ENCODE measurements around the gene IFNL1.
"Not testable (repeated sequence)": the region's sequence is repeated elsewhere in the genome, so short reads cannot be mapped to it uniquely, and the experiment has no call there.

Gene IFNL1

GRCh38 chr19:39309305-39309670, 13.1 kb downstream of the IFNL1 start:
- peaks cover 51 to 68% of the 10 kb centered on the region in 2 experiments for H3K27me3 ChIP-seq (ENCODE audit: control insufficient read depth in 1 of 2, insufficient read depth in 1 of 2, low read length in 2 of 2)
- not testable (repeated sequence) for H3K36me3 ChIP-seq (ENCODE audit: control insufficient read depth in 1 of 2, insufficient read depth in 2 of 2, low read depth in 1 of 2, low read length in 2 of 2); H3K18ac ChIP-seq (ENCODE audit: low read depth in 1 of 2, low read length in 2 of 2); H3K23ac ChIP-seq (ENCODE audit: low read length in 2 of 2); H2BK12ac ChIP-seq (ENCODE audit: low read length in 2 of 2); H4K8ac ChIP-seq (ENCODE audit: low read length); H3K9me3 ChIP-seq (ENCODE audit: control insufficient read depth, low read length); H3K79me1 ChIP-seq (replicated peaks; ENCODE audit: low read length, poor library complexity, severe bottlenecking); H2BK120ac ChIP-seq (ENCODE audit: low read depth, low read length); H3K4me3 ChIP-seq (ENCODE audit: insufficient read depth in 1 of 2, low read depth in 1 of 2, low read length in 2 of 2); H3K4ac ChIP-seq (ENCODE audit: low read depth in 1 of 2, low read length in 2 of 2); H3K27ac ChIP-seq (ENCODE audit: low read length, poor library complexity, severe bottlenecking); H2BK15ac ChIP-seq (ENCODE audit: low read depth, poor library complexity, severe bottlenecking); H3K4me2 ChIP-seq (ENCODE audit: low read length, poor library complexity, severe bottlenecking); H2BK5ac ChIP-seq (ENCODE audit: low read depth, low read length, poor library complexity, severe bottlenecking); H3K9ac ChIP-seq (ENCODE audit: low read length); H3K14ac ChIP-seq (ENCODE audit: low read length in 2 of 2); H2AFZ ChIP-seq (ENCODE audit: low read depth, low read length); DNase-seq; H4K91ac ChIP-seq (ENCODE audit: low read length); H2AK5ac ChIP-seq (ENCODE audit: low read length, severe bottlenecking)
- peaks cover 14% of the 10 kb centered on the region for H3K4me1 ChIP-seq (ENCODE audit: control insufficient read depth, insufficient read depth, low read depth, low read length)
- 93% methylated on average over 7 of the region's 7 CpGs for WGBS

DNA sequence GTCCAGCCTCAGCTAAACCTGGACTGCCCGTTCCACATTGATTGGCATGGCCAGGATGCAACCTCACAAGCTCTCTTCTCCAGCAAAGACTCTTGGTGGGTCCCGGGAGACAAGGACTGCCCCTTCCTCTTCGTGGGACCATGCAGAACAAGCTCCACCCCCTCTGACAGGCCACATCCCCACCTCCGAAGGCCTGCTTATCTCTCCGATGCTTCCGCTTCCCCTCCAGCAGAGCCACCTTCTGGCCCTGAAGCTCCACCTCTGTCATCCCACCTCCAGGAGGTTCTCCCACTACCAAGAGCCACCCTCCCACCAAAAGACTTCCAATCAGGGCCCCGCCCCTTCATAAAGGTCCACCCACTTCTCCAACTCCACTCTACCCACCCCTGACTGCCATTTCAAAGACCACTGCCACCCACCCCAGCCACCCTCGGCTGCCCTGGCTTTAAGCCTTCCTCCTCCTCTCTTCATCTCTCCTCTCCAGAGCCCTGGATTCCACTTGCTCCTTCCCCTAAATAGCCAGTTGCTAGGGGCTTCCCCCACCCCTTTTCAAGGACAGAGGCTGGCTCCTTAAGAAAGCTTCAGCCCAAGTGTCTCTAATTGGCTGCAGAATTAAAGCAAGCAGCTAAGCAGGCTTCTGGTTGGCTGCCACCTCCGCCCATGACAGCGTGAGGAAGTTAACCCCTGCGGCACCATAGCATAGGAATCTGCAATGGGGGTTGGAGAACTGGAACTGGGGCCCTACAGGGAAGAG, 14.5 kb downstream of the IFNL1 start:
- H3K23ac ChIP-seq (ENCODE audit: low read length in 2 of 2) = peak overlapping the region in 1 of 2 experiments; percentile 28
- H3K4me3 ChIP-seq (ENCODE audit: insufficient read depth in 1 of 2, low read depth in 1 of 2, low read length in 2 of 2) = no peak overlapping the region
- 61% methylated on average over 11 of the region's 11 CpGs for WGBS
- H2BK12ac ChIP-seq (ENCODE audit: low read length in 2 of 2) = no peak overlapping the region
- H2BK15ac ChIP-seq (ENCODE audit: low read depth, poor library complexity, severe bottlenecking) = no peak overlapping the region
- no peak overlapping the region for H3K14ac ChIP-seq (ENCODE audit: low read length in 2 of 2)
- no peak overlapping the region for H2BK120ac ChIP-seq (ENCODE audit: low read depth, low read length)
- no peak overlapping the region for H2BK5ac ChIP-seq (ENCODE audit: low read depth, low read length, poor library complexity, severe bottlenecking)
- H3K27ac ChIP-seq (ENCODE audit: low read length, poor library complexity, severe bottlenecking) = no peak overlapping the region
- no peak overlapping the region for H3K4ac ChIP-seq (ENCODE audit: low read depth in 1 of 2, low read length in 2 of 2)
- H3K27me3 ChIP-seq (ENCODE audit: control insufficient read depth in 1 of 2, insufficient read depth in 1 of 2, low read length in 2 of 2) = peaks cover 36 to 53% of the 10 kb centered on the region in 2 experiments
- no peak overlapping the region for H3K4me2 ChIP-seq (ENCODE audit: low read length, poor library complexity, severe bottlenecking)
- no peak overlapping the region for H4K8ac ChIP-seq (ENCODE audit: low read length)
- no peak overlapping the region for H2AFZ ChIP-seq (ENCODE audit: low read depth, low read length)
- DNase-seq = no peak
- H3K9me3 ChIP-seq (ENCODE audit: control insufficient read depth, low read length) = no peaks in the 10 kb centered on the region
- peaks cover 0 to 5% of the 10 kb centered on the region in 2 experiments for H3K36me3 ChIP-seq (ENCODE audit: control insufficient read depth in 1 of 2, insufficient read depth in 2 of 2, low read depth in 1 of 2, low read length in 2 of 2)
- no peak overlapping the region for H2AK5ac ChIP-seq (ENCODE audit: low read length, severe bottlenecking)
- H3K4me1 ChIP-seq (ENCODE audit: control insufficient read depth, insufficient read depth, low read depth, low read length) = peaks cover 14% of the 10 kb centered on the region
- no peaks in the 10 kb centered on the region for H3K79me1 ChIP-seq (replicated peaks; ENCODE audit: low read length, poor library complexity, severe bottlenecking)
- H3K9ac ChIP-seq (ENCODE audit: low read length) = no peak overlapping the region
- H3K18ac ChIP-seq (ENCODE audit: low read depth in 1 of 2, low read length in 2 of 2) = no peak overlapping the region
- no peak overlapping the region for H4K91ac ChIP-seq (ENCODE audit: low read length)

- WGBS = 95% methylated on average over 64 of the region's 64 CpGs
- no peak overlapping the region for H3K14ac ChIP-seq (ENCODE audit: low read length in 2 of 2)
- no peak overlapping the region for H4K8ac ChIP-seq (ENCODE audit: low read length)
- no peak for DNase-seq
- H3K18ac ChIP-seq (ENCODE audit: low read depth in 1 of 2, low read length in 2 of 2) = no peak overlapping the region
- no peak overlapping the region for H2BK120ac ChIP-seq (ENCODE audit: low read depth, low read length)
- no peak overlapping the region for H3K9ac ChIP-seq (ENCODE audit: low read length)
- H3K4me1 ChIP-seq (ENCODE audit: control insufficient read depth, insufficient read depth, low read depth, low read length) = peaks cover 2% of the 10 kb centered on the region
- H3K27ac ChIP-seq (ENCODE audit: low read length, poor library complexity, severe bottlenecking) = no peak overlapping the region
- H4K91ac ChIP-seq (ENCODE audit: low read length) = no peak overlapping the region
- peaks cover 0 to 5% of the 10 kb centered on the region in 2 experiments for H3K36me3 ChIP-seq (ENCODE audit: control insufficient read depth in 1 of 2, insufficient read depth in 2 of 2, low read depth in 1 of 2, low read length in 2 of 2)
- no peak overlapping the region for H2BK5ac ChIP-seq (ENCODE audit: low read depth, low read length, poor library complexity, severe bottlenecking)
- no peak overlapping the region for H3K4me3 ChIP-seq (ENCODE audit: insufficient read depth in 1 of 2, low read depth in 1 of 2, low read length in 2 of 2)
- no peaks in the 10 kb centered on the region for H3K9me3 ChIP-seq (ENCODE audit: control insufficient read depth, low read length)
- H2BK12ac ChIP-seq (ENCODE audit: low read length in 2 of 2) = no peak overlapping the region
- no peak overlapping the region for H2AK5ac ChIP-seq (ENCODE audit: low read length, severe bottlenecking)
- no peaks in the 10 kb centered on the region for H3K79me1 ChIP-seq (replicated peaks; ENCODE audit: low read length, poor library complexity, severe bottlenecking)
- no peak overlapping the region for H3K23ac ChIP-seq (ENCODE audit: low read length in 2 of 2)
- no peak overlapping the region for H3K4me2 ChIP-seq (ENCODE audit: low read length, poor library complexity, severe bottlenecking)
- H2AFZ ChIP-seq (ENCODE audit: low read depth, low read length) = no peak overlapping the region
- no peak overlapping the region for H2BK15ac ChIP-seq (ENCODE audit: low read depth, poor library complexity, severe bottlenecking)
- no peak overlapping the region for H3K4ac ChIP-seq (ENCODE audit: low read depth in 1 of 2, low read length in 2 of 2)
- peaks cover 22 to 39% of the 10 kb centered on the region in 2 experiments for H3K27me3 ChIP-seq (ENCODE audit: control insufficient read depth in 1 of 2, insufficient read depth in 1 of 2, low read length in 2 of 2)
Observed at GRCh38 chr19:39314016-39314728, 18.0 kb downstream of the IFNL1 start.

GRCh38 chr19:39315933-39316332, 19.7 kb downstream of the IFNL1 start:
- no peak overlapping the region for H2AFZ ChIP-seq (ENCODE audit: low read depth, low read length)

More at GRCh38 chr19:39315933-39316332, 19.7 kb downstream of the IFNL1 start:
- no peak overlapping the region for H2BK5ac ChIP-seq (ENCODE audit: low read depth, low read length, poor library complexity, severe bottlenecking)
- no CpG with 5 or more reads among the region's 1 CpG for WGBS
- no peak overlapping the region for H3K4me3 ChIP-seq (ENCODE audit: insufficient read depth in 1 of 2, low read depth in 1 of 2, low read length in 2 of 2)
- no peak overlapping the region for H3K14ac ChIP-seq (ENCODE audit: low read length in 2 of 2)
- no peak overlapping the region for H3K9ac ChIP-seq (ENCODE audit: low read length)
- no peak overlapping the region for H4K91ac ChIP-seq (ENCODE audit: low read length)
- no peak overlapping the region for H2BK15ac ChIP-seq (ENCODE audit: low read depth, poor library complexity, severe bottlenecking)
- peaks cover 35 to 39% of the 10 kb centered on the region in 2 experiments for H3K27me3 ChIP-seq (ENCODE audit: control insufficient read depth in 1 of 2, insufficient read depth in 1 of 2, low read length in 2 of 2)
- no peak overlapping the region for H3K27ac ChIP-seq (ENCODE audit: low read length, poor library complexity, severe bottlenecking)
- H3K9me3 ChIP-seq (ENCODE audit: control insufficient read depth, low read length) = no peaks in the 10 kb centered on the region
- no peak overlapping the region for H2BK12ac ChIP-seq (ENCODE audit: low read length in 2 of 2)
- peaks cover 0 to 8% of the 10 kb centered on the region in 2 experiments for H3K36me3 ChIP-seq (ENCODE audit: control insufficient read depth in 1 of 2, insufficient read depth in 2 of 2, low read depth in 1 of 2, low read length in 2 of 2)
- H2AK5ac ChIP-seq (ENCODE audit: low read length, severe bottlenecking) = no peak overlapping the region
- no peak overlapping the region for H3K18ac ChIP-seq (ENCODE audit: low read depth in 1 of 2, low read length in 2 of 2)
- H3K23ac ChIP-seq (ENCODE audit: low read length in 2 of 2) = no peak overlapping the region
- no peaks in the 10 kb centered on the region for H3K79me1 ChIP-seq (replicated peaks; ENCODE audit: low read length, poor library complexity, severe bottlenecking)
- no peak for DNase-seq
- H3K4me2 ChIP-seq (ENCODE audit: low read length, poor library complexity, severe bottlenecking) = no peak overlapping the region
- H3K4ac ChIP-seq (ENCODE audit: low read depth in 1 of 2, low read length in 2 of 2) = no peak overlapping the region
- H2BK120ac ChIP-seq (ENCODE audit: low read depth, low read length) = no peak overlapping the region
- peaks cover 9% of the 10 kb centered on the region for H3K4me1 ChIP-seq (ENCODE audit: control insufficient read depth, insufficient read depth, low read depth, low read length)
- no peak overlapping the region for H4K8ac ChIP-seq (ENCODE audit: low read length)
